ENCODE data around the gene AKAP13.

GRCh38 chr15:85658816-85659215, 278.4 kb downstream of the AKAP13 start:
- no peak for TF ChIP-seq POLR2AphosphoS5 (IDR thresholded peaks at IDR 0.05)
- TF ChIP-seq EP300 (IDR thresholded peaks at IDR 0.05) = no peak
- no peak for TF ChIP-seq CTCF (IDR thresholded peaks at IDR 0.05)
- no peak for TF ChIP-seq POLR2A (IDR thresholded peaks at IDR 0.05)
